Bronchial epithelial cell (primary cell): ENCODE data around the gene CLSTN1. TPM values are rescaled to one million over a fixed set of nuclear protein-coding genes. Genes with fewer than 3 reads are reported as not detected.

ENCODE experiments used
- DNase-seq: peaks from one replicate; pipeline ENCODE4 v3.0.0-alpha.2; 2010; ENCODE audit warnings: low read depth
- FAIRE-seq: peaks from 2 replicates; lab custom pipeline; 2011; peaks lifted over from hg19 to GRCh38; lab: Jason Lieb, UNC
- H3K27me3 ChIP-seq: 2 replicates; pipeline ENCODE4 v1.5.1; 2011; ENCODE audit warnings: low read length; ENCODE audit not compliant: control insufficient read depth, insufficient read depth
- H3K36me3 ChIP-seq: 2 replicates; pipeline ENCODE4 v1.5.1; 2011; ENCODE audit warnings: low read length; ENCODE audit not compliant: control insufficient read depth, insufficient read depth
- H3K4me3 ChIP-seq: 2 replicates; pipeline ENCODE4 v1.5.1; 2011; ENCODE audit warnings: mild to moderate bottlenecking, low read depth, low read length, control low read depth
- CTCF ChIP-seq: IDR thresholded peaks from 2 replicates; pipeline ENCODE4 v1.5.1; 2011; ENCODE audit warnings: mild to moderate bottlenecking, moderate library complexity, low read length, control low read depth, inconsistent platforms; ENCODE audit not compliant: insufficient read depth, severe bottlenecking
- total RNA-seq: library from RNA; depleted of rRNA; stranded (reverse); fragments of >200 nt; gene quantifications from 2 replicates; pipeline ENCODE4 v1.2.1, GENCODE V29; 2014

Gene CLSTN1
- total RNA-seq, 1 donor from 2014 or later: 142 TPM

- H3K36me3 ChIP-seq: peaks cover 46% of the 10 kb centered on the region
- peak; percentile 68 for FAIRE-seq
- TF ChIP-seq CTCF: no peak
Measured at GRCh38 chr1:9735800-9736199, 88.0 kb downstream of the CLSTN1 start.

GRCh38 chr1:9733160-9733789 lies 90.5 kb downstream of the CLSTN1 start:
- H3K36me3 ChIP-seq: peaks cover 47% of the 10 kb centered on the region
- DNase-seq (no peak), FAIRE-seq (no peak)
- no peak for TF ChIP-seq CTCF
- no peaks in the 10 kb centered on the region for H3K27me3 ChIP-seq
- H3K4me3 ChIP-seq: no peak overlapping the region

More at GRCh38 chr1:9735800-9736199, 88.0 kb downstream of the CLSTN1 start:
- H3K4me3 ChIP-seq: no peak overlapping the region
- H3K27me3 ChIP-seq: no peaks in the 10 kb centered on the region
- DNase-seq: no peak

GRCh38 chr1:9732123-9732971 lies 91.4 kb downstream of the CLSTN1 start:
- FAIRE-seq: no peak
- no peak overlapping the region for H3K4me3 ChIP-seq
- no peaks in the 10 kb centered on the region for H3K27me3 ChIP-seq
- H3K36me3 ChIP-seq: peaks cover 46% of the 10 kb centered on the region
- DNase-seq: peak; percentile 33
- TF ChIP-seq CTCF: no peak

GRCh38 chr1:9731561-9731960 lies 92.2 kb downstream of the CLSTN1 start:
- FAIRE-seq (no peak), DNase-seq (no peak)
- no peak for TF ChIP-seq CTCF
- H3K36me3 ChIP-seq: peaks cover 46% of the 10 kb centered on the region
- no peak overlapping the region for H3K4me3 ChIP-seq
- H3K27me3 ChIP-seq: no peaks in the 10 kb centered on the region

GRCh38 chr1:9731051-9731537 lies 92.7 kb downstream of the CLSTN1 start:
- no peak for TF ChIP-seq CTCF
- no peak for DNase-seq
- Histone ChIP-seq H3K27me3 (no peaks in the 10 kb centered on the region), H3K4me3 (no peak overlapping the region), H3K36me3 (peaks cover 44% of the 10 kb centered on the region)
- FAIRE-seq: no peak
